Mucosa of gallbladder (tissue), 1 donor: Measurements from ENCODE around the gene RNF113A. TPM values are rescaled to one million over a fixed set of nuclear protein-coding genes. Genes with fewer than 3 reads are reported as not detected.
"Not testable (repeated sequence)": the region's sequence is repeated elsewhere in the genome, so short reads cannot be mapped to it uniquely, and the experiment has no call there.

Experiments used
- DNase-seq: peaks from one replicate; pipeline ENCODE4 v3.0.0-alpha.2; 2020; ENCODE audit warnings: low spot score
- total RNA-seq: library from RNA; stranded (reverse); gene quantifications from one replicate; pipeline ENCODE4 v1.2.1, GENCODE V29; 2021
- donor health status: DM: no; HTN: no; CAD: no.

Gene RNF113A
- total RNA-seq = 14.0 TPM

GRCh38 chrX:119871599-119872395 lies at the start of gene RNF113A, which contains the start of gene NDUFA1:
RNF113A (minus strand) TSS chrX:119871733; CDS start chrX:119871613, 120 bp downstream.
NDUFA1 (plus strand) TSS chrX:119871832; CDS start chrX:119871912, 80 bp downstream.
- peak; percentile 82 for DNase-seq

DNA sequence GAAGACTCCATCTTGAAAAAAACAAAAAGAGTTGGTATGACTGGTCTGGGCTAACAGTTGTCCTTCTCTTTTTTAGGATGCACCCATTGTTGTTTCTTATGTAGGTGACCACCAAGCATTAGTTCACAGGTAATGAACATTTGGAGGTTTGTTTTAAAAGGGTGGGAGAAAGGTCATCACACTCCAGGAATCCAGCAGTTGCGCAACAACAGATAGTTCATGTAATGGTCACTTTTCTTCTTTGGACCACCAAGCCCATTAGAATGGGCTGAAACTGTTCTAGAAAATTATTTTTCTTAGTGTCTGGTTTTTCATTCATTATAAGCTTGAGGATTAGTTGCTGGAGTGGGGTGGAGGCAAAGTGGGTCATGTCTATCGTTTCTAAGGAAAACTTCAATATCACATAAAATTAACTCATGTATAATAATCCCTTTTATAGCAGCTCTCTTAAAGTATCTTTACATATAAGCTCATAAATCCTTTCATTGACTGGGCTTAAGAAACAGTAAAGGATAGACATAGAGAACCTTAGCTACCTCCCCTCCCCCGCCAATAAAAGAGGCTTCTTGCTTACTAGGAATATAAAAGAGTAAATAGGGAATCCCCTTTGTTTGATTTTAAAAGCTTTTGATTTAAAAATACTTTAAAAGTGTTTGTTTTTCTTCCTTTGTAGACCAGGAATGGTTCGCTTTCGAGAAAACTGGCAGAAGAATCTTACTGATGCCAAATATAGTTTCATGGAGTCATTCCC lies 48.5 kb upstream of the RNF113A start:
- DNase-seq = no peak

- no peak for DNase-seq
These were observed 46.3 kb upstream of the RNF113A start for GRCh38 chrX:119917877-119918276.

DNA sequence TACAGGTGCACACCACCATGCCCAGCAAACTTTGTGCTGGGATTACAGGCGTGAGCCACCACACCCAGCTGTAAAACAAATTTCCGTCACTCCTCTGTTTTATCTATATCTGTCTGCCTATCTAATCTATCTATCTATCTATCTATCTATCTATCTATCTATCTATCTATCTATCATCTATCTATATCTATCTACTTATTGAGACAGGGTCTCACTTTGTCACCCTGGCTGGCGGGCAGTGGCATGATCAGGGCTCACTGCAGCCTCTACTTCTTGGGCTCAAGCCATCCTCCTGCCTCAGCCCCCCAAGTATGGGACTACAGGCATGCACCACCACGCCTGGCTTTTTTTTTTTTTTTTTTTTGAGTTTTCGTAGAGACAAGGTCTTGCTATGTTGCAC lies 44.8 kb upstream of the RNF113A start:
- DNase-seq = no peak

GRCh38 chrX:119900976-119901375 lies 29.4 kb upstream of the RNF113A start:
- no peak for DNase-seq

DNA sequence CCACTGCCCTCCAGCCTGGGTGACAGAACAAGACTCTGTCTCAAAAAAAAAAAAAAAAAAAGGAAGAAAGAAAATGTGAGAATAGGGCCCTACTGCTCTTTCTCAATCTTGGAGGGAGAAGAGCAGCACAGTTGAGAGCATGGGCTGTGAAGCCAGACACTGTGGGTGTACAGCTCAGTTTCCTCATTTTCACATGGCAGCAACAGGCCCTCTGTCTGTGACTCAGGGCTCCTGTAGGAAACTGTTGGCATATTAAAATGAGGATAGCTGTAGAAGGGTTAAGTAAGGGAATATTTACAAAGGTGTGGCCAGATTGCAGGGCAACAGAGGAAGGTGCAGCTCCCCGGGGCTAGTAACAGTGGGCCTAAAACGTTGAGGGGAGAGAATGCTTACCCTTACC lies 27.6 kb upstream of the RNF113A start:
- no peak for DNase-seq

- no peak for DNase-seq
These were observed 24.4 kb upstream of the RNF113A start, which contains the start of gene AKAP14 for GRCh38 chrX:119895843-119896326. AKAP14 (plus strand) TSS chrX:119895893; CDS start chrX:119903224, 7,331 bp downstream.

- not testable (repeated sequence) for DNase-seq
These were observed 20.6 kb upstream of the RNF113A start for GRCh38 chrX:119891961-119892692.

DNA sequence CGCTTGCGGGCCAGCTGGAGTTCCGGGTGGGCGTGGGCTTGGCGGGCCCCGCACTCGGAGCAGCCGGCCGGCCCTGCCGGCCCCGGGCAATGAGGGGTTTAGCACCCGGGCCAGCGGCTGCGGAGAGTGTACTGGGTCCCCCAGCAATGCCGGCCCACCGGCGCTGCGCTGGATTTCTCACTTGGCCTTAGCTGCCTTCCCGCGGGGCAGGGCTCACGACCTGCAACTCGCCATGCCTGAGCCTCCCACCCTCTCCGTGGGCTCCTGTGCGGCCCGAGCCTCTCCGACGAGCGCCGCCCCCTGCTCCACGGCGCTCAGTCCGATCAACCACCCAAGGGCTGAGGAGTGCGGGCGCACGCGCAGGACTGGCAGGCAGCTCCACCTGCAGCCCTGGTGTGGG lies 19.1 kb upstream of the RNF113A start:
- not testable (repeated sequence) for DNase-seq

DNA sequence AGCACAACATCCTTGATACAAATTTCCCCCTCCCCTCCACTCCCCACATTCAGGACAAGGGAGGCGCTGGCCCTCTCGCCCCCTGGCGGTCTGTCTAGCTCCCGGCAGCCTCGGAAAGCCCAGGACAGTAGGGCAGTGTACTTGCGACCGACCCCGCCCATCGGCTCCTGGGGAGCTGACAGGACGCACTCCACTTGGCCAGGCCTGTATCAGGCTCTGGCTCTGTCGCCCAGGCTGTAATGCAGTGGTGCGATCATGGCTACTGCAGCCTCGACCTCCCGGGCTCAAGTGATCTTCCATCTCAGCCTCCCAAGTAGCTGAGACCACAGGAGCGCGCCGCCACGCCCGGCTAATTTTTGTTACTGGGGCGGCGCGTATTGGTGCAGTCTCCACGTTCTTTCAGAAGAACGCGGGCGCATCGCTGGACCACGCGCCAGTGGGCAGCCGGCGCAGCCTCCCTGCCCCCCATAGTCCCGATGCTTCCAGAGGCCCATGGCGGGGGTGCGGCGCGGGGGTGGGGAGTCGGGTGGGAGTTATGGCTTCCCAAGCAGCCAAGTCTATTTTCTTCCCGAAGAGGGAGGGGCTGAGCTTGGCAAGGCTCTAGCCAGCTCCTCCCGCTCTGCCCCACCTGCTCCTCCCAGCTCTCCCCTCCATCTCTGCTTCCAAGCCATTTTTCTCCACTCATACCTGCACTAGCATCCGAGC lies 16.3 kb upstream of the RNF113A start:
- DNase-seq = peak; percentile 24

DNA sequence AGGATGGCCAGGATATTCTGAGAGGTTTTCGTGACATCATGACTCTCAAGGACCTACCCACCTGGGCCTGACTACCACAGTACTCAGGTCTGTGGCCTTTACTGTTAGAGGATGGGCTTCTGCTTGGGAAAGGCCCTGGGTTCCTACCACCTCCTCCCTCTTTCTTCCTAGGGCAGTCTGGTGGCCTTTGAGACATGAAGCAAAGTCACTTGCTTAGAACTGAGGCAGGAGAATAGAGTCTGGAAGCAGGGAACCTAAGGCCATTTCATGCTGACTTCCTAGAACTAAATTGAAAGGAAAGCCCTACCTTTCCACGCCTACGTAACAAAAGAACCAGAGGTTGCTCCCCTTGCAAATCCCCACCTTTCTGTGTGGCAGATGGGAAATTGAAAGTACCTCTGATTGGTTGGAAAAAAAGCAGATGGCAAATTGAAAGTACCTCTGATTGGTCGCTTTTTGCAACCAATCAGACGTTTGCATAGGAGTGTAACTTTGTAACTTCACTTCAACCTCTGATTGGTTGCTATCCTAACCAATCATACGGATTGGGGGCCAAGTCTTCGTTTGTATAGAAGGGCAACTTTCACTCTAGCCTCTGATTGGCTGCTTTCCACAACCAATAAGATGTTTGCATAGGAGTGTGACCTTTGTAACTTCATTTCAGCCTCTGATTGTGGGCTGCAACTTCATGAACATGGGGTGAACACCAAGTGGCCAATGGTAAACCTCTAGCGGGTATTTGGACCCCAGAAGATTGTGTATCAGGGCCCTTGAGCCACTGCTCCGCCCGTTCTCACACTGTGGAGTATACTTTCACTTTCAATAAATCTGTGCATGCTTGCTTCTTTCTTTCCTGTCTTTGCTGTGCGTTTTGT lies 14.3 kb upstream of the RNF113A start:
- DNase-seq = no peak

GRCh38 chrX:119880552-119881437 lies 9.3 kb upstream of the RNF113A start:
- DNase-seq = peak; percentile 14

DNA sequence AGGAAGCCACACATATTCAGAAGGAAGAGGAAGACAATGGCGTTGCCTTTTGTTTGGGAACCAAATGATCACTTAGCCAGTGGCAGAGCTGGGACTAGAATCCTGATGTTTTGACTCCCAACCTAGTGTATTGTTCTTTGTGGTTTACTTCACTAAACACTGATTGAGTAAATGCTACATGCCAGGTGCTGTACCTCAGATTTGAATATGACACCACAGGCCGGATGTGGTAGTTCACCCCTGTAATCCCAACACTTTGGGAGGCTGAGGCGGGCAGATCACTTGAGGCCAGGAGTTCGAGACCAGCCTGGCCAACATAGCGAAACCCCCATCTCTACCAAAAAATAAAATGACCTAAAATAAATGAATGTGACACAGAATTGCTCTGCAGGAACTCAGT lies 8.5 kb upstream of the RNF113A start:
- DNase-seq = no peak

- DNase-seq = no peak
These were observed 7.2 kb upstream of the RNF113A start for GRCh38 chrX:119878740-119879139.

GRCh38 chrX:119871245-119871598 lies 311 bp downstream of the RNF113A start:
- no peak for DNase-seq

DNA sequence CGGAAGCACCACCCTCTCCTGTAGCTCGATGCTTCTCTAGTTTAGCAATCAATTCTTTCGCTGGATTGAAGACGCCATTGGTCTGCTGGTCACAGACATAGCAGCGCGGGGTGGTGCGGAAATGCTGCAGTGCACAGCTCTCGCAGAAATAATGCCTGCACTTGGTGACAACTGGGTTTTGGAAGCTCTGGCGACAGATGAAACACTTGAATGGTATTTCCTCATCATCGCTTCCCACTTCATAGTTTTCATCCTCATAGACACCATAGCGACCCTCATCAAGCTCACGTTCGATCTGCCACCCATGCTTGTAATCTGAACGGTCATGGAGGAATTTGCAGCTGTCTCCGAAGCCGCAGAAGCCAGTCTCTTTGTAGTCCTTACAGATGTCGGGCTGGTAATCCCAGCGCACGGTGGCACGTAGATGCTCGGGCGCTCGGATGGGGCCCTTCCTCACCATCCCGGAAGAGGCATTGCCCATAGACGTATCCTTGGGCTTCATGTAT lies 854 bp downstream of the RNF113A start:
- DNase-seq = no peak

GRCh38 chrX:119853444-119853843 lies 18.1 kb downstream of the RNF113A start:
- no peak for DNase-seq

GRCh38 chrX:119852382-119853353 lies 18.9 kb downstream of the RNF113A start, which contains the start of gene UPF3B:
UPF3B (minus strand) TSS chrX:119852963; CDS start chrX:119852928, 35 bp downstream.
- DNase-seq = peak; percentile 96
